CD4-positive, CD25-positive, alpha-beta regulatory T cell (primary cell): Measurements from ENCODE around the gene PPP6R1. TPM values are rescaled to one million over a fixed set of nuclear protein-coding genes. Genes with fewer than 3 reads are reported as not detected.
A peak's percentile ranks its signal among the peaks of the same experiment; 100 is the strongest.

Experiments
- ATAC-seq, 2 donors: fragments of 150-1000 bp; cut with Tn5 transposase; one replicate each; pipeline ENCODE4 v1.10.0; 2021; ENCODE audit warnings: low read depth in 2 of 2, moderate number of reproducible peaks in 2 of 2, moderate library complexity in 1 of 2
- DNase-seq, 3 donors: peaks; one replicate each; pipeline versions ENCODE4 v3.0.0 to v3.0.0-alpha.2; 2012 to 2022; ENCODE audit warnings: mixed read lengths in 1 of 3
- H3K27ac ChIP-seq: one replicate; pipeline ENCODE4 v1.7.0; 2013; ENCODE audit warnings: mild to moderate bottlenecking, low read length; ENCODE audit not compliant: insufficient read depth, poor library complexity, severe bottlenecking
- H3K27me3 ChIP-seq: one replicate; pipeline ENCODE4 v1.7.0; 2013; ENCODE audit warnings: low read length; ENCODE audit not compliant: control insufficient read depth, insufficient read depth
- H3K36me3 ChIP-seq: one replicate; pipeline ENCODE4 v1.7.0; 2013; ENCODE audit warnings: mild to moderate bottlenecking, low read length, moderate library complexity; ENCODE audit not compliant: control insufficient read depth, insufficient read depth
- H3K4me1 ChIP-seq: 2 replicates; pipeline ENCODE4 v1.7.0; 2013; ENCODE audit warnings: mild to moderate bottlenecking, low read length; ENCODE audit not compliant: insufficient read depth, control insufficient read depth, poor library complexity, severe bottlenecking
- H3K4me3 ChIP-seq: one replicate; pipeline ENCODE4 v1.7.0; 2013; ENCODE audit warnings: low read depth, mild to moderate bottlenecking, low read length, moderate library complexity
- H3K9me3 ChIP-seq, 2 experiments: 1 replicate in 1 of 2; 2 replicates in 1 of 2; pipeline ENCODE4 v1.7.0; 2013; ENCODE audit warnings: low read length in 2 of 2, mild to moderate bottlenecking in 1 of 2, moderate library complexity in 1 of 2; ENCODE audit not compliant: control insufficient read depth in 2 of 2
- H3K27ac Mint-ChIP-seq, 3 donors: one replicate each; pipeline ENCODE4 v1.8.0; 2020 to 2022; ENCODE audit warnings: mild to moderate bottlenecking in 3 of 3, mixed read lengths in 3 of 3, moderate library complexity in 2 of 3
- H3K27me3 Mint-ChIP-seq: one replicate; pipeline ENCODE4 v1.8.0; 2022; ENCODE audit warnings: mild to moderate bottlenecking, mixed read lengths
- H3K36me3 Mint-ChIP-seq: one replicate; pipeline ENCODE4 v1.8.0; 2020; ENCODE audit warnings: mixed read lengths
- H3K4me1 Mint-ChIP-seq, 4 donors: one replicate each; pipeline ENCODE4 v1.8.0; 2020 to 2022; ENCODE audit warnings: mixed read lengths in 4 of 4, mild to moderate bottlenecking in 1 of 4
- H3K4me3 Mint-ChIP-seq, 4 donors: one replicate each; pipeline ENCODE4 v1.8.0; 2020 to 2022; ENCODE audit warnings: mild to moderate bottlenecking in 4 of 4, mixed read lengths in 4 of 4, moderate library complexity in 3 of 4
- H3K9me3 Mint-ChIP-seq, 7 donors: one replicate each; pipeline ENCODE4 v1.8.0; 2020 to 2022; ENCODE audit warnings: mixed read lengths in 7 of 7, mild to moderate bottlenecking in 3 of 7, moderate library complexity in 2 of 7
- polyA plus RNA-seq, 4 donors: library from polyadenylated mRNA; unstranded; fragments of 300-500 nt; fragmentation: Illumina TruSeq; gene quantifications; one replicate each; pipeline ENCODE4 v1.2.3, GENCODE V29; 2021
- total RNA-seq: library from RNA; stranded (reverse); gene quantifications from one replicate; pipeline ENCODE4 v1.2.3, GENCODE V29; 2022

PPP6R1 gene
- total and polyA plus RNA-seq, 5 donors from 2014 or later: 38.9 to 168 (median 46.6) TPM

DNA sequence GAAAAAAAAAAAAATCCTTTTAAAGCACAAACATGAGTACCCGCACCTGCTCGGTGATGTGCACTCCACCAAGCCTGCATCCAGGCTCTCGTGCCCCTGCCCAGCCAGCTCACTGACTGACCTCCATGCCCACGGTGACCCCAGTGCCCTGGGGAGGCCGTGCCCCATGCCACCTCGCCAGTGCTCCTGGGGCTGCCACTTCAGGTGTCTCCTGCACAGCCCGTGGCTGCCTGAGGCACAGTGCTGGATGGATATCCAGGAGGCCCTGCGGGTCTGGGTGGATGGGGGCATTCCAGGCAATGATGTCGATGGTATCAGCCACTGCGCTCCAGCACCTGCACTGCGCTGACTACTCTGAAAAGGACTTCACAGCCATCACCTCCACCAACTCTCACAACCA is 9.0 kb downstream of the PPP6R1 start:
- H3K36me3 ChIP-seq: peaks cover 44% of the 10 kb centered on the region
- no peaks in the 10 kb centered on the region for H3K9me3 Mint-ChIP-seq
- DNase-seq (no peak), ATAC-seq (no peak)
- H3K27me3 ChIP-seq: no peaks in the 10 kb centered on the region
- H3K4me1 ChIP-seq: peaks cover 63% of the 10 kb centered on the region
- H3K27ac ChIP-seq: no peak overlapping the region
- H3K36me3 Mint-ChIP-seq: peaks cover 11% of the 10 kb centered on the region
- H3K4me3 Mint-ChIP-seq: no peak overlapping the region
- H3K9me3 ChIP-seq: no peaks in the 10 kb centered on the region
- no peak overlapping the region for H3K27ac Mint-ChIP-seq
- no peak overlapping the region for H3K4me3 ChIP-seq
- peaks cover 10 to 66% (median 30%) of the 10 kb centered on the region in 4 donors for H3K4me1 Mint-ChIP-seq
- H3K27me3 Mint-ChIP-seq: no peaks in the 10 kb centered on the region

- peaks cover 15% of the 10 kb centered on the region for H3K36me3 Mint-ChIP-seq
Measured at GRCh38 chr19:55248704-55249103, 10.1 kb downstream of the PPP6R1 start.

DNA sequence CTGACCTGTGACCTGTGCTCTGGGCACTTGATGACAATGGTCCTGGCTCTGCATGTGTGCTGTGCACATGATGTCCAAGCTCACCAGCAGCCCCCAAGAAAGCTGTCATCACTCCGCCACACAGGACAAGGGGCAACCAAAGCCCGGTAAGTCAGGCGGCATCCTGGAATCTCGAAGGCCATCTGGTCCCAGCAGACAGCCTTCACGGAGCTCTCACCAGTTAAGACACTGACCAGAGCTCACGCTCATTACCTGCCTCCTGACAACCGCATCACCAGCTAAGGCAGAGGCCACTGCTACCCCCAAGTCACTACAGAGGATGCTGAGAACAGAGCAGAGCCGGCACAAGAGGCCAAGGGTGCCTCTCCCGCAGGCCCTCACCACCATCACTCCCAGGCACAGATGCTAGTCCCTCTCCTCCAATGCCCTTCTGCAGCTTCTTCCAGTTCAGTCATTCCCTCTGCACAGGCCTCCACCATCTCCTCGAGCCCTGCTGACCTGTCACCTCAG is 10.6 kb downstream of the PPP6R1 start:
- no peak overlapping the region for H3K4me3 ChIP-seq
- Mint-ChIP-seq H3K36me3 (peaks cover 15% of the 10 kb centered on the region), H3K9me3 (no peaks in the 10 kb centered on the region), H3K27ac (no peak overlapping the region), H3K4me3 (peak overlapping the region in 2 of 4 donors; percentile 41 to 64), H3K4me1 (peaks cover 4 to 50% (median 19%) of the 10 kb centered on the region in 4 donors), H3K27me3 (no peaks in the 10 kb centered on the region)
- no peaks in the 10 kb centered on the region for H3K27me3 ChIP-seq
- H3K36me3 ChIP-seq: peaks cover 60% of the 10 kb centered on the region
- no peak overlapping the region for H3K27ac ChIP-seq
- DNase-seq (no peak), ATAC-seq (no peak)
- H3K9me3 ChIP-seq: no peaks in the 10 kb centered on the region
- H3K4me1 ChIP-seq: peaks cover 47% of the 10 kb centered on the region

More at GRCh38 chr19:55248704-55249103, 10.1 kb downstream of the PPP6R1 start:
- no peaks in the 10 kb centered on the region for H3K9me3 Mint-ChIP-seq
- ATAC-seq (no peak), DNase-seq (no peak)
- peak overlapping the region in 1 of 3 donors; percentile 73 for H3K27ac Mint-ChIP-seq
- no peaks in the 10 kb centered on the region for H3K27me3 Mint-ChIP-seq
- H3K4me1 Mint-ChIP-seq: peaks cover 4 to 55% (median 24%) of the 10 kb centered on the region in 4 donors
- Histone ChIP-seq H3K4me3 (no peak overlapping the region), H3K36me3 (peaks cover 55% of the 10 kb centered on the region), H3K27ac (no peak overlapping the region), H3K27me3 (no peaks in the 10 kb centered on the region), H3K4me1 (peaks cover 52% of the 10 kb centered on the region), H3K9me3 (no peaks in the 10 kb centered on the region)
- peak overlapping the region in 3 of 4 donors; percentile 64 to 85 (median 64) for H3K4me3 Mint-ChIP-seq

GRCh38 chr19:55247621-55248099 is 11.2 kb downstream of the PPP6R1 start:
- peak overlapping the region in 1 of 3 donors; percentile 48 for H3K27ac Mint-ChIP-seq
- no peak for ATAC-seq
- H3K9me3 Mint-ChIP-seq: no peaks in the 10 kb centered on the region
- peak overlapping the region in 1 of 4 donors; percentile 64 for H3K4me3 Mint-ChIP-seq
- Histone ChIP-seq H3K9me3 (no peaks in the 10 kb centered on the region), H3K27ac (no peak overlapping the region), H3K4me3 (no peak overlapping the region), H3K27me3 (no peaks in the 10 kb centered on the region), H3K36me3 (peaks cover 64% of the 10 kb centered on the region), H3K4me1 (peaks cover 42% of the 10 kb centered on the region)
- no peak for DNase-seq
- peaks cover 17% of the 10 kb centered on the region for H3K36me3 Mint-ChIP-seq
- no peaks in the 10 kb centered on the region for H3K27me3 Mint-ChIP-seq
- H3K4me1 Mint-ChIP-seq: peaks cover 4 to 46% (median 20%) of the 10 kb centered on the region in 4 donors

- Histone ChIP-seq H3K4me3 (no peak overlapping the region), H3K27ac (no peak overlapping the region), H3K9me3 (no peaks in the 10 kb centered on the region), H3K27me3 (no peaks in the 10 kb centered on the region), H3K4me1 (peaks cover 33% of the 10 kb centered on the region), H3K36me3 (peaks cover 73% of the 10 kb centered on the region)
- ATAC-seq: no peak
- DNase-seq: no peak
- H3K9me3 Mint-ChIP-seq: no peaks in the 10 kb centered on the region
- peaks cover 18% of the 10 kb centered on the region for H3K36me3 Mint-ChIP-seq
- H3K4me1 Mint-ChIP-seq: peaks cover 2 to 38% (median 19%) of the 10 kb centered on the region in 4 donors
- H3K27ac Mint-ChIP-seq: no peak overlapping the region
- no peaks in the 10 kb centered on the region for H3K27me3 Mint-ChIP-seq
- no peak overlapping the region for H3K4me3 Mint-ChIP-seq
Measured at GRCh38 chr19:55246462-55247451, 12.1 kb downstream of the PPP6R1 start.

- Mint-ChIP-seq H3K27me3 (no peaks in the 10 kb centered on the region), H3K4me1 (peaks cover 0 to 25% (median 11%) of the 10 kb centered on the region in 4 donors), H3K9me3 (no peaks in the 10 kb centered on the region), H3K27ac (no peak overlapping the region), H3K4me3 (no peak overlapping the region), H3K36me3 (peaks cover 9% of the 10 kb centered on the region)
- no peaks in the 10 kb centered on the region for H3K27me3 ChIP-seq
- H3K27ac ChIP-seq: no peak overlapping the region
- ATAC-seq: no peak
- H3K4me1 ChIP-seq: peaks cover 19% of the 10 kb centered on the region
- no peak overlapping the region for H3K4me3 ChIP-seq
- H3K9me3 ChIP-seq: no peaks in the 10 kb centered on the region
- peaks cover 85% of the 10 kb centered on the region for H3K36me3 ChIP-seq
- DNase-seq: no peak
Measured at GRCh38 chr19:55245236-55245904, 13.4 kb downstream of the PPP6R1 start.

- no peak for DNase-seq
Measured at GRCh38 chr19:55244004-55244680, 14.7 kb downstream of the PPP6R1 start.

More at GRCh38 chr19:55244004-55244680, 14.7 kb downstream of the PPP6R1 start:
- H3K36me3 ChIP-seq: peaks cover 92% of the 10 kb centered on the region
- Mint-ChIP-seq H3K4me1 (peaks cover 0 to 21% (median 11%) of the 10 kb centered on the region in 4 donors), H3K36me3 (peaks cover 10% of the 10 kb centered on the region), H3K9me3 (no peaks in the 10 kb centered on the region), H3K4me3 (no peak overlapping the region), H3K27ac (no peak overlapping the region), H3K27me3 (no peaks in the 10 kb centered on the region)
- no peak overlapping the region for H3K4me3 ChIP-seq
- H3K9me3 ChIP-seq: no peaks in the 10 kb centered on the region
- H3K27ac ChIP-seq: no peak overlapping the region
- H3K27me3 ChIP-seq: no peaks in the 10 kb centered on the region
- ATAC-seq: no peak
- peaks cover 16% of the 10 kb centered on the region for H3K4me1 ChIP-seq
